ENCODE results near the gene CACNA1I.

The CACNA1I gene

GRCh38 chr22:39563571-39564428 is 6.8 kb upstream of the CACNA1I start:
- H3K4me3 ChIP-seq (ENCODE audit: low read depth, low read length) = no peak overlapping the region
- DNase-seq (ENCODE audit: low read depth) = no peak

DNA sequence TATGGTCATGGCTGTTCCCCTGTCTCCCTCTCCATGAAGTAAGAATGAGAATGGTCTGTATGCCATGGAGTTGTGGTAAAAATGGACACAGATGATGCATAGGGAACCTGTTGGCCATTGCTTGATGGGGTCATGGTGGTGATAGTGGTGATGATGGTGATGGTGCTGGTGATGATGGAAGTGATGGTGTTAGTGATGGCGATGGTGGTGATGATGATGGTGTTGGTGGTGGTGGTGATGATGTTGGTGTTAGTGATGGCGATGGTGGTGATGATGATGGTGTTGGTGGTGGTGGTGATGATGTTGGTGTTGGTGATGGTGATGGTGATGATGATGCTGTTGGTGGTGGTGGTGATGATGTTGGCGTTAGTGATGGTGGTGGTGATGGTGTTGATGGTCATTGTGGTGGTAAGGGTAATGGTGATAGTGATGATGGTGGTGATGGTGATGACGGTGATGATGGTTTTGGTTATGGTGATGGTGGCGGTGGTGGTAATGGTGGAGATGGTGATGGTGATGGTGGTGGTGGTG is 5.1 kb upstream of the CACNA1I start:
- H3K4me3 ChIP-seq (ENCODE audit: low read depth, low read length) = no peak overlapping the region
- DNase-seq (ENCODE audit: low read depth) = no peak

DNA sequence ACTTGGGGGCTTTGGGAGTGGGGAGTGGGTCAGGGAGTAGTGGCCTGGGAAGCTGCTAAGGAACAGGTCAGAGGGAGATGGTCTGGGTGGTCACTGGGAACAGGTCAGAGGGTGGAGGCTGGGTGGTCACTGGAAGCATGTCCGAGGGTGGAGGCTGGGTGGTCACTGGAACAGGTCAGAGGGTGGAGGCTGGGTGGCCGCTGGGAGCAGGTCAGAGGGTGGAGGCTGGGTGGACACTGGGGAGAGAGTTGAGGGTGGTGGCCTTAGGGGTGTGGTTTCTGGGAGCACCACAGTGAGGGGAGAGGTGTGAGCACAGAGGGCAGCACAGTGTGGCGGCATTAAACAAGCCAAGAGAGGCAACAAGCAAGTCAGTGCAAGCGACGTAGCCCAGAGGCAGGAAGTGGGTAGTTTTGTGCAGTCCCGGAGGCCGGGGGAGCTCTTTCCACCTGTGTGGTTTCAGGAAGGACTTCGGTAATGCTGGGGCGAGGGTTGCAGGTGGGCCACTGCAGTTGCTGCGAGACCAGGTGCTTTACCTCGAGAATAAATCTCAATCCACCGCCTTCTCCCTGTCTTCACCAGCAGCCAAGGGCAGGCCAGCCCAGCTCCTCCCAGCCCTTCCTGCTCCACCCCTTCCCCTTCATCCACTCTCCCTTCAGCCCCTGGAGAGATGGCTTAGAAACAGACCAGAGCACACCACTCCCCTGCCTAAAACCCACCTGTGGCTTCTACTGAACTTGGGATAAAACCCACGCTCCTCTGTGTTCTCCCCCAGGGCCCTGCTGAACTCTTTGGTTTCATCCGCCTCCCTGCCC is 3.2 kb upstream of the CACNA1I start:
- no peak for DNase-seq (ENCODE audit: low read depth)
- H3K4me3 ChIP-seq (ENCODE audit: low read depth, low read length) = no peak overlapping the region

- no peak overlapping the region for H3K4me3 ChIP-seq (ENCODE audit: low read depth, low read length)
- DNase-seq (ENCODE audit: low read depth) = no peak
Measured at GRCh38 chr22:39568278-39568981, 2.1 kb upstream of the CACNA1I start.

DNA sequence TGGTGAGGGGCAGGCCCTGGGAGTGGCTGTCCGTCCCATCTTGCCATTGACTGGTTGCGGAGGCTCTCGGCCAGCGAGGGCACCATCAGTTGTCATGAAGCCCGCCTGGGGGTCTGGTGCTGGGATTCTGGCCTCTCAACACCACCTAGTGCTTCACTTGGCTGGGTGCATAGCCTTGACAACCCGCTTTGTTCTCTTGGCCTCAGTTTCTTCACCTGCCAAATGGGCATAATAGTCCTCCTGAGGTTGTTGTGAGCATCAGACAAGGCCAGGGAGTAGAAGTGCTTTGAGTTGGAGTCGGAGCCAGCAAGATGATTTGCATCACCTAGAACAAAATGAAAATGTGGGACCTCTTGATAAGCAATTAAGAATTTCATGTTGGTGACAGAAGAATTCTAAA is 1.5 kb upstream of the CACNA1I start:
- no peak for DNase-seq (ENCODE audit: low read depth)
- H3K4me3 ChIP-seq (ENCODE audit: low read depth, low read length) = no peak overlapping the region

DNA sequence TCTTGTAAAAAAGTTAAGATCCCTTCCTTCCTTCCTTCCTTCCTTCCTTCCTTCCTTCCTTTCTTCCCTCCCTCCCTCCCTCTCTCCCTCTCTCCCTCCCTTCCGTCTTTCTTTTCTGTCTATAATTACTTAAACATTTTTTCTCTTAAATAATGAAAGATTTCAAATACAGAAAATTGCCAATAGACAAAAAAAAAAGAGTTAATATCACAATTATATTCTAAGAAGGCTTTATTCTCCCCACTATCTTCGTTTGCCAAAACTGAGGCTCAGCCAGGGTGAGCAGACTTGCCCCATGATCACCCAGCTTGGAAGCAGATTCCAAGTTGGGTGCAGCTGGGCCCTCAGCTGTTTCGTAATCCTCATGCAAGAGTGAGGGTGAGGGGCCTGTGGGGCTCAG is 327 bp upstream of the CACNA1I start:
- H3K4me3 ChIP-seq (ENCODE audit: low read depth, low read length) = no peak overlapping the region
- DNase-seq (ENCODE audit: low read depth) = no peak

DNA sequence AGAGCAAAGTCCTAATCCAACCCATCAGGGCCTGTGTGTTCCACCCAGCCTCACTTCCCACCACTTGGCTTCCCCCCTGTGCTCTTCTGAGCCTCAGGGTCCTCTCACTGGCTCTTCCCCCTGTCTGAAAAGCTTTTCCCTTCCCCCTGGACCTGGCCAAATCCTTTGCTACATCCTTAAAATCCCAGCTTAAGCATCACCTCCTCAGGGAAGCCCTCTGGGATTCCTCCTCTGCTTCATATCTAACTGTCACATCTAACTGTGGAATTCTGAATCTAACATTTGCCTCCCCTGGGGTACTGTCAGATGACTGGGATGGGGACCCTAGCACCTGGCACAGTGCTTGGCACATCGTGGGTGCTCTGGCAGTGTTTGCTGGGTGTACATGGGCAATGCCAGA is 985 bp downstream of the CACNA1I start:
- H3K4me3 ChIP-seq (ENCODE audit: low read depth, low read length) = no peak overlapping the region
- no peak for DNase-seq (ENCODE audit: low read depth)

DNA sequence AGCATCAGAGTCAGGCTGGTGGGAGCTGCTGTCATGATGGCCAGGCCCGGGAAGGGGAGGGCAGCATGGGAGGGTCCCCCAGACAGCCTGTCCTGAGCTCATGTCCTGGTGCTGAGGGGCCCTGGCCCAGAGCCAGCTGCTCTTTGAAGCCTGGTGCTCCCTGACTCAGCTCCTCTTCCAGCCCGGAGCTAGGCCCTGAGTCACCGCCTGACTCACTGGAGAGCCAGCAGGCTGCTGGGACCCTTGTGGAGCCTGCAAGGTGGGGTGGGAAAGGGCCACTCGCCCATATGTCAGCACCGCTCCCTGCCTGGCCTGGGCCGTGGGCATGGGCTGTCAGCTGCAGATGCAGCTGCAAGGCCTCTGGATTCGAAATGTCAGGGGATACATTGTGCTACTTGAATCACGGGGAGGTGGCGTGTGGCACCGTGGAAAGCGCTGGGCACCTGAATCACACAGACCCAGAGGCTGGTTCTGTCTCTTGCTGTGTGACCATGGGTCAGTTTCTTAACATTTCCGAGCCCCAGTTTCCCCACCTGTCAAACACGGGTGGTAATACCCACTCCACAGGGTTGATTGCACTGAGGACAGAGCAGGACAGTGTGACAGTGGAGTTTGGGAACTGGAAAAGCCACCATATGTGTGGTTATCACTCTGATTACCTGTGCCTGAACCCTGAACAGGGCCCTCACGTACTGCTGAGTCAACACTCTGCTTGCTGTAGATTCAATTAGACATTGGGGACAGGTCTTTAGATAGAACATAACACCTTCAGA is 4.4 kb downstream of the CACNA1I start:
- no peak overlapping the region for H3K4me3 ChIP-seq (ENCODE audit: low read depth, low read length)
- peak; percentile 72 for DNase-seq (ENCODE audit: low read depth)

- H3K4me3 ChIP-seq (ENCODE audit: low read depth, low read length) = no peak overlapping the region
- DNase-seq (ENCODE audit: low read depth) = no peak
Measured at GRCh38 chr22:39575552-39575825, 4.9 kb downstream of the CACNA1I start.

GRCh38 chr22:39576027-39576426 is 5.5 kb downstream of the CACNA1I start:
- no peak overlapping the region for H3K4me3 ChIP-seq (ENCODE audit: low read depth, low read length)
- no peak for DNase-seq (ENCODE audit: low read depth)

GRCh38 chr22:39577366-39577765 is 6.8 kb downstream of the CACNA1I start:
- no peak overlapping the region for H3K4me3 ChIP-seq (ENCODE audit: low read depth, low read length)
- no peak for DNase-seq (ENCODE audit: low read depth)

GRCh38 chr22:39577900-39578299 is 7.3 kb downstream of the CACNA1I start:
- DNase-seq (ENCODE audit: low read depth) = no peak
- H3K4me3 ChIP-seq (ENCODE audit: low read depth, low read length) = no peak overlapping the region

- DNase-seq (ENCODE audit: low read depth) = no peak
- H3K4me3 ChIP-seq (ENCODE audit: low read depth, low read length) = no peak overlapping the region
Measured at GRCh38 chr22:39580006-39580441, 9.5 kb downstream of the CACNA1I start.

DNA sequence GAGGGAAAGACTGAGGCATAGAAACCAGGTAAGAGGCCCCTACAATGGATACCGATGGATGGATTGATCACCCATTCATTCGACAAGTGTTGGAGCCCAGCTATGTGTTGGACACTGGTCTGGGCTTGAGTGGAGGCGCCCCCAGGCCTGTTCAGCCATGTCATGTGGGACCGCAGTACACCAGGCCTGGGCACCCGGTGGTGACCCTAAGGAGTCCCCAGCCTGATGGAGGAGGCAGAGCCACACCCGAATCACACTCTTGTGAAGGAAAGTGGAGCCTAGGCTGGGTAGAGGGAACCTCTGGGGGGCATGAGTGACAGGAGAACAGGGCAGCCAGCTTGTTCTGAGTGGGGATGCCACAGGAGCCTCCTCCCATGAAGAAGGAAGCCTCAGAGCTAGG is 10.2 kb downstream of the CACNA1I start:
- H3K4me3 ChIP-seq (ENCODE audit: low read depth, low read length) = no peak overlapping the region
- DNase-seq (ENCODE audit: low read depth) = no peak

DNA sequence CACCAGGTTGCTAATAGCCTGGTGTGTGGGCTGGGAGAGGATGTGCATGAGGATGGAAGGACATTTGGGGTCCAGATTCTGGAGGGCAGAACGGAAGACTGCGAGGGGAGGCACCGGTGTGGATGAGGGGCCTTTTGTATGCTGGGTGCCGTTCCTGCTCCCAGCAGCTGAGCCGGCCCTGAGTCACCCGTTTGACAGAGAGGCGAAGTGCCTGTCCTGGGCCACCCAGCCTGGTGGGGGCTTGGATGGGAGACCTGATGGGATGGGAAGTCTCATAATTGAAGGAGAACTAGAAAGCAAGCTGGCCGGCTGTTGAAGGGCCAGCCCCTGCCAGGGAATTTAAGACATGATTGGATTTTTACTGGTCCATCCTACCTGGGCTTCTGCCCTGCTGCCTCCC is 10.8 kb downstream of the CACNA1I start:
- no peak for DNase-seq (ENCODE audit: low read depth)
- H3K4me3 ChIP-seq (ENCODE audit: low read depth, low read length) = no peak overlapping the region

GRCh38 chr22:39583066-39583667 is 12.6 kb downstream of the CACNA1I start:
- H3K4me3 ChIP-seq (ENCODE audit: low read depth, low read length) = no peak overlapping the region
- DNase-seq (ENCODE audit: low read depth) = no peak

GRCh38 chr22:39589875-39590274 is 19.3 kb downstream of the CACNA1I start:
- DNase-seq (ENCODE audit: low read depth) = no peak
- no peak overlapping the region for H3K4me3 ChIP-seq (ENCODE audit: low read depth, low read length)

DNA sequence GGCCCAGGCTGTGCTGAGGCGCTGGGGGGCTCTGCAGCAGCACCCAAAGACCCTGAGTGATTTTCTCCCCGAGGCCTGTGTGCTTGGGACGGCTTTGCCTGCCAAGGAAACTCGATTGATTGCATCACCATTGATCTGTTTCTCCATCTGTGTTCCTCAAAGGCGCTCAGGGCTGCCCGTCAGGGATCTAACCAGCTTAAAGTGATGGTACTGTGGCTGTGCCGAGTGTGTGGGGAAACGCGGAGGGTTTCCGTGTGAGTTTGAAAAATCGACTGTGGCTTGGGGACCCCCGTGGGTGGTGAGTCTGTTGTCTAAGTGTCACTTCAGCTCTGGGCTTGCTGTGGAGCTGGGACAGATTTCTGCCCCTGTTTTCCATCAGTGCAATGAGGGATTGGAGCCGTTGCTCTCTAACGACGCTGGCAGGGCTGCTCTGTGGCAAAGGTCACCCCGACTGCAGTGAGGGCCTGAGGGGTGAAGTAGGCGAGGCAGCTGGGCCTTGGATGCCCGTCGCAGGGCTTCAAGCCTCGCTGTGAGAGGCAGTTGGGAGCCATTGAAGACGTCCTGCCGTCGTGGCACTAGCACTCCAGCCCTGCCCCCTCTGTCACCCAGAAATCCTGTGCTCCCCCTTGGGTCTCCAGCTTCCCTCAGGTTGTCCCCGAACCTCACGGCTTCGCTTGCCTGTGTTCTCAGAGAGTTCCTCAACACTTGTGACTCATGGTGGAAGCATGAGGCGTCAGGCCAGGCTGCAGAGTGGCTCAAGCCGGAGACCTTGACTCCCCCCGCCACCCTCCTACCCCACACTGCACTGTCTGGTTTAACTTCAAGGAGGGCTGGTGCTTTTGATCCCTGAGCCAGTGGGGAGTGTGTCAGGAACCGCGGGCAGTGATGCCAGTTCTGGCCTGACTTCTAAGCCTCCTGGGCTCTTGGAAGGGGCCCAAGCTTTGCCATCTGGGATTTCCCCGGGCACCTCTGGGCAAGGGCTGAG is 21.8 kb downstream of the CACNA1I start:
- no peak overlapping the region for H3K4me3 ChIP-seq (ENCODE audit: low read depth, low read length)
- peak; percentile 26 for DNase-seq (ENCODE audit: low read depth)
